Hematopoietic multipotent progenitor cell treated with erythropoietin and hydrocortisone succinate and interleukin-3 and kit ligand, for 17 days (in vitro differentiated cells): ENCODE measurements around the gene MYO9B.

Experiments used
- DNase-seq: peaks from one replicate; pipeline ENCODE4 v3.0.0-alpha.2; 2015; ENCODE audit warnings: low spot score

MYO9B gene

DNA sequence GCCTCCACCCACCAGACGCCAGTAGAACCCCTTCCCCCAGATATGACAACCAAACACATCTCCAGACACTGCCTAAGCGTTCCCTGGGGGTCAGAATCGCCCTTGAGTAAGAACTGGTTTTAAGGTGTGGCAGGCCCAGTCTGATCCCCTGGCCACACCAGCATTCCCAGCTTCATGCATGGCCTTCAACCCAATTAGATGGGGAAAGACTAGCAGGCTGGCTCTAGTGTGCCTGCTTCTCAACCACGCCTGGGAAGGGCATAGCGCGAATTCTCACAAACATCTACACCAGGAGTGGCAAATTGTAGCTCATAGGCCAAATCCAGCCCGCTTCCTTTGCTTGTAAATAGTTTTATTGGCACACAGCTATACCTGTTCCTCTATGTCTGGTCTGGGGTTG, 13.9 kb upstream of the MYO9B start:
- no peak for DNase-seq

DNA sequence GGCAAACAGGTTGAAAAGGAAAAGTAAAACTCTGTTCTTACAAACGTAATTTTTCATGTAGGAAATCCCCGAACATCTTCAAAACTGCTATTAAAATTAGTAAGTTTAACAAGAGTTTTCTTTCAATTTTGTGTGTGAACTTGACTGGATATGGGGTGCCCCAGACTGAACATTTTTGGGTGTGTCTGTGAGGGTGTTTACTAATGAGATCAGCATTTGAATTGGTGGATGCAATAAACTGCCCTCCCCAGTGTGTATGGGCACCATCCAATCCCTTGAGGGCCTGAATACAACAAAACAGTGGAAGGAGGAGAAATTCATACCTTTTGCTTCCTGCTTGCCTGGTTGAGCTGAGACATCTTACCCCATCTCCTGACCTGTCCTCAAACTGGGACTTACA, 12.1 kb upstream of the MYO9B start:
- peak; percentile 43 for DNase-seq

DNA sequence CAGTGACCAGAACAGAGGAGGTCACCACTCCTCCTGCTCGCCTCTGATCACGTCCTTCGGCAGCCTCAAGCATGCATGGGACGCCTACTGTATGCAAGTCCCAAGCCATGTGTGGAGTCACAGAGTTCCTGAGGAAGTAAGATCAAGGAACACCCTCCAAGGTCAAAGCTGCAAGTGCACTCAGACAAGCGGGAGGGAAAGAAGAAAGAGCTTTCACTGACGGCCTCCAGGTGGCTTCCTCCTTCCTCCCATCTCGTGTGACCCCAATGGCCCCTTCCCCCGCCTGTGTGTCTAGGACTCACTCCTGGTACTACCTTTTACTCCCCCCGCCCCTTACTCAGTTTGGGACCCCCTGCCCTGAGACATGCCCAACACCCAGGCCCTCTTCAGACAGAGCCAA, 6.4 kb upstream of the MYO9B start:
- no peak for DNase-seq

DNA sequence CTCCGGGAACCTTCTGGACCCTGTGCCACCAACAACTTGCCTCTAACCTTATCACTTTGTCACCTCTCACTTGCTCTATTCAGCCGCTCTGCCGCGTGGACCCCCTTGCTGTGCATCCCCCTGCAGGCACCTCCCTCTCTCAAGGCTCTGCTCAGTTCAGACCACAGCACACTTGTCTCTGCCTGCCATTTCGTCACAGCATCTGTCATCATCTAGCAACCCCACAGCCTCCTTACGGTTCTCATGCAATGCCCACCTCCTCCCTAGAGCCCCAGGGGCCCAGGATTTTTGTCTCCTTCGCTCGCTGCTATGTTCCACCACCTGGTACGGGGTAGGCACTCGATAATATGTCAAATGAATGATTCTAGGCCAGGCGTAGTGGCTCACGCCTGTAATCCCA, 5.2 kb upstream of the MYO9B start:
- DNase-seq, result no peak

DNA sequence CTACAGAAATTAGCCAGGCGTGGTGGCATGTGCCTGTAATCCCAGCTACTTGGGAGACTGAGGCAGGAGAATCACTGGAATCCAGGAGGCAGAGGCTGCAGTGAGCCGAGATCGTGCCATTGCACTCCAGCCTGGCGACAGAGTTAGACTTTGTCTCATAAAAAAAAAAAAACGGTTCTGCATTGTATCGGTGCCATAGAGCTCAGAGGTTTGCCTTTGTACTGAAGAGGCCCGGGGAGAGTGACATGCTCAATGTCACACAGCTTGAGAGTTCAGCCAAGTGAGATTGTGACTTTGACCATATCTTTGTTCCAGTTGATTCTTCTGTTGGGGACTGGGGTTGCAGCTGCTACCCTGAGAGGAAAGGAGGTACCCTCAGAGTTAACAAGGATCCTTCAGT, 4.7 kb upstream of the MYO9B start:
- no peak for DNase-seq

DNA sequence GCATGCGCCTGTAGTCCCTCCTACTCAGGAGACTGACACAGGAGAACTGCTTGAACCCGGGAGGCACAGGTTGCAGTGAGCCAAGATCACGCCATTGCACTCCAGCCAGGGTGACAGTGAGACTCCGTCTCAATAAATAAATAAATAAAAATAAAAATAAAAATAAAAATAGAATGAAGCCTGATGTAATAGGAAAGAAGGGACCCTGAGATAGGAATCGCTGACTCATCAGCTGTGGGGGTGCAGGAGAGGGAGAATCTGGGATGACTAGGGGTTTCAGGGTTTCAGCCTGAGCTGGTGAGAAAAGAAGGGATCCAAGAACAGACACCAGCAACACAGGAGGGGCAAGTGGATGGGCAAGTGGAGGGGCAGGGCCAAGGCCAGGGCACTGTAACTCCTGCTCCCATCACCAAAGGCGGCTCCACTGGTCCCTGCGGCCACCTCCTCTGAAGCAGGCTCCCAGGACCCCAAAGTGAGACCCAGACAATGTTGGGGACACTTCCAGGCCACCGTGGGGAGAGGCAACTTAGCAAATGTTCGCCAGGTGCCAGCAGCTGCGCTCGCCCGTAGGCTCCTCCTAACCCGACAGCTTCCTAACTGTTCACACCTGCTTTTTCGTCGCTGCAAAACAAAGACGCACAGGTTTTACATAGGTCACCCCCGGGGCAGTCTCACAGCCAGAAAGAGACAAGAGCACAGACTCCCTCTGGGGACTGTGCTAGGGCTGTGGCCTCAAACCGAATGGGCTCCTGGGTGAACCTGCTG, 1.5 kb upstream of the MYO9B start:
- DNase-seq, result peak; percentile 44

- no peak for DNase-seq
Observed at GRCh38 chr19:17074634-17075034, 943 bp upstream of the MYO9B start.

DNA sequence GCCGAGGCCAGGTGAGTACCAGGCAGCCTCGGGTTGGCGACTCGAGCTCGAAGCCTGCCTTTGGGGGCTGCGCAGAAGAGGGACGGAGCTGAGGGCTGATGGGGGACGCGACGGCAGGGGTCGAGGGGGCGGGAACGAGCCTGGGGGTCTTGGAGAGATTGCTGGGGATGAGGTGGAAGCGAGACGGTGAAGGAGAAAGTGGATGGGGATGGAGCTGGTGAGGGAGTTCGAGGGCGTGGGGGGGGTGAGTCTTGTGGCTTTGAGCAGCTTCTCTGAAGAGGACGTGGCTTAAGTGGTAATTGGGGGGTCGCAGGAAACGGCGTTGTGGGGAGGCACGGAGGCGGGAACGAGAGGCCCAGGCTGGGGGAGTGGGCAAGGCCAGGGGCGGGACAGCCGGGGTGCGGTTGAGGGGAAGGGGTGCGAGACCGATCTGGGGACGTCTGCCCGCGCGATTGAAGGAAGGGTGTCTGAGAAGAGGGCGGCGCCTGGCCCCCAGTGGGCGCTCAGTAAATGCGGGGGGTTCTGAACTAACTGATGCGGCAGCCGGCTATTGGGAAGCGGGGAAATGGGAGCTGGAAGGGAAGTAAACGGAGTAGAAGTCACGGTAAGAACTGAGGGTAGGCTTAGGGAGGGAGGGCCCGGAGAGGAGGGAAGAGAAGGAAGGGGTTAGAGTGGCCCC, 426 bp downstream of the MYO9B start:
- DNase-seq, result no peak

GRCh38 chr19:17076543-17076991, 990 bp downstream of the MYO9B start:
- no peak for DNase-seq

GRCh38 chr19:17077447-17078028, 2.0 kb downstream of the MYO9B start:
- DNase-seq, result no peak

GRCh38 chr19:17078036-17078919, 2.7 kb downstream of the MYO9B start:
- DNase-seq, result no peak

GRCh38 chr19:17078920-17079709, 3.5 kb downstream of the MYO9B start:
- DNase-seq, result no peak

DNA sequence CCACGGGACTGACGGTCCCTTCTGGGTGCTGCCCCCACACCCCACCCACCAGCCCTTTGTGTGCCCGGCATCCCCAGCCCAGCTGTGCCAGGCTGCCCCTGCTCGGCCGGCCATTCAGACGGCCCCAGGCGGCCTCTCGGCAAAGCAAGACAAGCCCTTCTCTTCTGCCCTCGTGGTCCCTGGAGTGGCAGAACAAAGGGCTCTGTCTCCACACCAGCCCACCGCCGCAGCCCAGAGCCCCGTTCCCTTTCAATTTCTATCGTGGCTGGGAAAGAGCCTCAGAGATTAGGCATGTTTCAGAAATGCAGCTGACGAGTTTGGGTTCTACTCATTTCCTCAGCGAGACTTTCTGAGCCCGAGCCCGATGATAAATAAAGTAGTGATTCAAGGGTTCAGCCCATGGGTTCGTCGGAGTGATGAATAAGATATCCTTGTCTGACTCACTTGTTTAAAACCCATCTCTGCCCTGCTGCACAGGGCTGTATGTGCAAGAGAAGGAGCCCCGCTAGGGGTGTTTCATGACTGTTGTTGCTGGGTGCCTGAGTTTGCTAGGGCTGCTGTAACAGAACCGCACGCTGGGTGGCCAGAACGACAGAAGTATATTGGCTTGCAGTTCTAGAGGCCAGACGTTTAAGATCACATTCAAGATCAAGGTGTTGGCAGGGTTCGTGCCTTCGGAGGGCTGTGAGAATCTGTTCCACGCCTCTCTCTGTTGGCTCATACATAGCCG, 4.3 kb downstream of the MYO9B start:
- DNase-seq, result no peak

- no peak for DNase-seq
Observed at GRCh38 chr19:17080440-17080801, 4.8 kb downstream of the MYO9B start.

DNA sequence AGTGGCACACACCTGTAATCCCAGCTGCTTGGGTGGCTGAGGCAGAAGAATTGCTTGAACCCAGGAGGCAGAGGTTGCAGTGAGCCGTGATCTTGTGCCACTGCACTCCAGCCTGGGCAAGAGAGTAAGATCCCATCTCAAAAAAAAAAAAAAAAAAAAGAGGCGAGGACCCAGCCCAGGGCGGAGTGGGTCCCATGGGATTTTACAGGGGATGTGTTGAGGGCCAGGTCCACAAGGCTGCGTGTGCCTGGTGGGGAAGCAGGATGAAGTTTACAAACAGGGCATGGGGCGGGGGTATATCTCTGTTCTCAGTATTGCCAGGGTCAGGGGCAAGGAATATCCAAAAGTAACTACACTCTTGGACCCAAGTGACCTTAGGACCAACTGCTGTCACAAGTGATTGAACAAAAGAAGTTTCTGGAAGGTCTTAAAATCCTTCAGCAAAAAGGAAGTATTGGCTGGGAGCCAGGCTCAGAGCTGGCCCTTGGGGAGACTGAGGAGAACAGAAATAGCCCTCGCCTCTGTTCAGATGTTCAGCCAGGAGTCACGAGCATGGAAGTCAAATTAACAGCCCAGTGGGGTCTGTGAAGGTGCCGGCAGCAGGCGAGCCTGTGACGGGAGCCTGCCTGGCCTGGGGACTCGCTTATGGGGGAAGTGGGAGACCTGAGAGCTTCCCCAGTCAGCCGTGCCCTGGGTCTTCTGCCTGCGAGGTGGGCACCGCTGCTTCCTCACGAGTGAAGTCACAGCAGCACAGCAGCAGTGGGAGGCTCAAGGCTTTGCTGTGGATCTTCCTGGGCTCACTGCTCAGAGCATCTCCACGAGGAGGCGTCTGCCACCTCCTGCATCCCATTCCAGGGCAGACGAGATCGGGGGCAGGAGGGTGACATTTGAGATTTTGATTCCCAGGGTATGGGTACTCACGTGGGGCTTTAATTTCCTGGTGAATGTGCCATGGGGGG, 6.4 kb downstream of the MYO9B start:
- no peak for DNase-seq

DNA sequence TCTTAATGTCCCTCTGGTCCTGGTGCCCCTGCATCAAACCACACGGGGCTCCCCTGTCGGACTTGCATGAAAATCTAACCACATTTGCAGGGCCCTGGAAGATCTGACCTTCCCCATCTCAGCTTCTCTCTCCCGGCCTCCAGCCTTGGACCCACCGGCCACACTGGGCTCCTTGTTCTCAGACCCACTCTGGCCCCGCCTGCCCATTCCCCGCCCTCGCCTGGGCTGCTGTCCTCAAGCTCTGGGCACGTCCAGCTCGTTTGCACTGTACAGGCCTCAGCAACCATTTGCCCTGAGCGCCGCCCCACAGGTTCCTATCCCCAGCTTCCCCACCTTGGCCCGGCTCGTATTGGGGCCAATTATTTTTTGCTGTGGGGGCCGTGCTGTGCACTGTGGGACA, 10.5 kb downstream of the MYO9B start:
- no peak for DNase-seq

- DNase-seq, result no peak
Observed at GRCh38 chr19:17086834-17087233, 11.3 kb downstream of the MYO9B start.

- DNase-seq, result no peak
Observed at GRCh38 chr19:17088552-17088951, 13.0 kb downstream of the MYO9B start.

- DNase-seq, result no peak
Observed at GRCh38 chr19:17090583-17090982, 15.0 kb downstream of the MYO9B start.
